Gastrocnemius medialis (tissue), 4 donors: Measurements from ENCODE around the gene METRNL. TPM values are rescaled to one million over a fixed set of nuclear protein-coding genes. Genes with fewer than 3 reads are reported as not detected.
"Not testable (repeated sequence)": the region's sequence is repeated elsewhere in the genome, so short reads cannot be mapped to it uniquely, and the experiment has no call there.

ENCODE experiments used
- ATAC-seq, 2 donors: fragments of 150-250 bp; one replicate each; pipeline ENCODE4 v1.9.1; 2016
- DNase-seq, 2 donors: peaks; one replicate each; pipeline ENCODE4 v3.0.0-alpha.2; 2019
- H3K27ac ChIP-seq, 4 donors: fragments of 200-600 bp; sonication (generic); 1 replicate in 1 of 4; 2 replicates in 3 of 4; pipeline ENCODE4 v1.5.1; 2016 to 2018; ENCODE audit warnings: mild to moderate bottlenecking in 2 of 4, moderate library complexity in 1 of 4
- H3K27me3 ChIP-seq, 3 donors: fragments of 200-600 bp; sonication (generic) in 2 of 3; 1 replicate in 1 of 3; 2 replicates in 2 of 3; pipeline versions ENCODE4 v1.5.1 to v1.6.0; 2016 to 2019; ENCODE audit warnings: mild to moderate bottlenecking in 1 of 3, moderate library complexity in 1 of 3
- H3K36me3 ChIP-seq, 2 donors: fragments of 200-600 bp; sonication (generic) in 1 of 2; one replicate each; pipeline ENCODE4 v1.5.1; 2017 to 2018
- H3K4me1 ChIP-seq, 2 donors: fragments of 200-600 bp; sonication (generic) in 1 of 2; one replicate each; pipeline ENCODE4 v1.5.1; 2016 to 2017; ENCODE audit warnings: mild to moderate bottlenecking in 2 of 2
- H3K4me3 ChIP-seq, 4 donors: fragments of 200-600 bp; sonication (generic) in 3 of 4; 1 replicate in 1 of 4; 2 replicates in 3 of 4; pipeline ENCODE4 v1.5.1; 2016 to 2019; ENCODE audit warnings: mild to moderate bottlenecking in 2 of 4
- H3K9me3 ChIP-seq, 3 donors: fragments of 200-600 bp; sonication (generic) in 2 of 3; 1 replicate in 1 of 3; 2 replicates in 2 of 3; pipeline ENCODE4 v1.5.1; 2016 to 2019
- CTCF ChIP-seq, 5 experiments: fragments of 450-650 bp in 3 of 5; fragments of 200-600 bp in 2 of 5; sonication (generic) in 2 of 5; IDR thresholded peaks in 4 of 5; conservative IDR thresholded peaks in 1 of 5; 1 replicate in 4 of 5; 2 replicates in 1 of 5; pipeline ENCODE4 v1.5.1; 2016 to 2019; ENCODE audit warnings: antibody characterized with exemption in 5 of 5, mild to moderate bottlenecking in 3 of 5, moderate library complexity in 3 of 5
- POLR2A ChIP-seq, 2 donors: fragments of 450-650 bp; IDR thresholded peaks; one replicate each; pipeline ENCODE4 v1.6.1; 2017; ENCODE audit warnings: antibody characterized with exemption in 2 of 2, mild to moderate bottlenecking in 2 of 2, moderate library complexity in 2 of 2
- in situ Hi-C, 4 donors: fragments of 200-750 bp; cut with MboI; loops; one replicate each; pipeline versions ENCODE4 v1.15.0 to v1.8.0; 2017; ENCODE audit warnings: low sequenced_read_pairs in 4 of 4
- intact Hi-C: fragments of 100-400 bp; cut with DNase I; formaldehyde crosslinking; loops from one replicate; pipeline ENCODE4 v1.15.1; 2023; ENCODE audit warnings: low total_unique reads
- total RNA-seq, 4 donors: library from RNA; depleted of rRNA; stranded (reverse); fragments of >200 nt; gene quantifications; one replicate each; pipeline versions ENCODE4 v1.1.0 to v1.2.3, GENCODE V29; 2016

METRNL gene
- total RNA-seq, 4 donors from 2014 or later, result 6.6 to 19.7 (median 11.1) TPM

DNA sequence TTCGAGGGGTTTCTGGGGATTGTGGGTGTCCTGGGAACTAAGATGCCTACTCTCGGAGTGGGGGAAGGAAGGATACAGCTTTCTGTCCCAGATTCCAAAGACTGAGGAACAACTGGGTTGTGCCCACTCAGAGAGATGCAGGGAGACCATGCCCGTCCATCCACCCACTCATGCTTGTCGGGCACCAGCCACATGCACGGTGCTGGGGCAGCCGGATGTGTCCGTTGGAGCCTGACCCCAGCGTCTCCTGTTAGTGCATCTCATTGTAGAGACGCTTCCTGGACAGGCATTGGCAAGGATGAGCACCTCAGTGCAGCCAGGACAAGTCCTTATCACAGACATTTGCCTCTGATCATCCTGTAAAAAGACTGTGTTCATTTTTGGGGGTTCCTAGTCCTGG is 58.1 kb downstream of the METRNL start:
- in situ Hi-C loops (no loop called here), intact Hi-C loops (no loop called here)
- Histone ChIP-seq H3K36me3 (no peaks in the 10 kb centered on the region), H3K4me1 (no peaks in the 10 kb centered on the region), H3K27me3 (peaks cover 6 to 17% (median 15%) of the 10 kb centered on the region in 3 donors), H3K27ac (no peak overlapping the region), H3K9me3 (no peaks in the 10 kb centered on the region), H3K4me3 (no peak overlapping the region)
- ATAC-seq, result no peak
- no peak for DNase-seq
- TF ChIP-seq CTCF (IDR thresholded peaks at IDR 0.05 in 4 of 5, conservative IDR thresholded peaks at IDR 0.05 in 1 of 5) (no peak), POLR2A (IDR thresholded peaks at IDR 0.05) (no peak)

- Histone ChIP-seq H3K4me1 (no peaks in the 10 kb centered on the region), H3K9me3 (no peaks in the 10 kb centered on the region), H3K27me3 (peaks cover 6 to 17% (median 17%) of the 10 kb centered on the region in 3 donors), H3K4me3 (no peak overlapping the region), H3K36me3 (no peaks in the 10 kb centered on the region), H3K27ac (no peak overlapping the region)
- in situ Hi-C loops, result no loop called here
- ATAC-seq (no peak), DNase-seq (no peak)
- no peak for TF ChIP-seq POLR2A (IDR thresholded peaks at IDR 0.05)
- no peak for TF ChIP-seq CTCF (IDR thresholded peaks at IDR 0.05 in 4 of 5, conservative IDR thresholded peaks at IDR 0.05 in 1 of 5)
- intact Hi-C loops, result no loop called here
Observed at GRCh38 chr17:83138820-83139219, 59.4 kb downstream of the METRNL start.

- ATAC-seq, in situ Hi-C loops, H3K27ac ChIP-seq, H3K36me3 ChIP-seq, intact Hi-C loops, H3K9me3 ChIP-seq, H3K4me1 ChIP-seq, DNase-seq, H3K4me3 ChIP-seq: not testable (repeated sequence)
- peaks cover 6 to 17% (median 17%) of the 10 kb centered on the region in 3 donors for H3K27me3 ChIP-seq
Observed at GRCh38 chr17:83139541-83140248, 60.3 kb downstream of the METRNL start.

DNA sequence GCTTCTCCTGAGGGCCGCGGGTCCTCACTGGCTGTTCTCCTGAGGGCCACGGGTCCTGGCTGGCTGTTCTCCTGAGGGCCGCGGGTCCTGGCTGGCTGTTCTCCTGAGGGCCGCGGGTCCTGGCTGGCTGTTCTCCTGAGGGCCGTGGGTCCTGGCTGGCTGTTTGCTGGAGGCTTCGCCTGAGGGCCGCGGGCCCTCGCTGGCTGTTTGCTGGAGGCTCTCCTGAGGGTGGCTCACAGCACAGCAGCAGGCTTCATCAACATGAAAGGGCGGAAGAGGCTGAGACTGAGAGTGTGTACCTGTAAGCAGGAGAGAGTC is 60.8 kb downstream of the METRNL start:
- ATAC-seq, H3K9me3 ChIP-seq, intact Hi-C loops, H3K36me3 ChIP-seq, H3K27ac ChIP-seq, H3K4me3 ChIP-seq, in situ Hi-C loops, H3K4me1 ChIP-seq, DNase-seq: not testable (repeated sequence)
- H3K27me3 ChIP-seq, result peaks cover 6 to 19% (median 17%) of the 10 kb centered on the region in 3 donors

- no peak overlapping the region for H3K27ac ChIP-seq
- intact Hi-C loops, result no loop called here
- H3K9me3 ChIP-seq, result no peaks in the 10 kb centered on the region
- ATAC-seq (no peak), DNase-seq (no peak)
- TF ChIP-seq CTCF (IDR thresholded peaks at IDR 0.05 in 4 of 5, conservative IDR thresholded peaks at IDR 0.05 in 1 of 5) (no peak), POLR2A (IDR thresholded peaks at IDR 0.05) (no peak)
- no peak overlapping the region for H3K4me3 ChIP-seq
- peaks cover 0 to 16% (median 8%) of the 10 kb centered on the region in 3 donors for H3K27me3 ChIP-seq
- peaks cover 0 to 2% of the 10 kb centered on the region in 2 donors for H3K4me1 ChIP-seq
- in situ Hi-C loops, result no loop called here
- no peaks in the 10 kb centered on the region for H3K36me3 ChIP-seq
Observed at GRCh38 chr17:83142619-83143018, 63.2 kb downstream of the METRNL start.

- in situ Hi-C loops, result no loop called here
- no peak for ATAC-seq
- Histone ChIP-seq H3K27ac (no peak overlapping the region), H3K4me1 (peaks cover 0 to 2% of the 10 kb centered on the region in 2 donors), H3K27me3 (peaks cover 0 to 11% (median 8%) of the 10 kb centered on the region in 3 donors), H3K4me3 (no peak overlapping the region), H3K36me3 (no peaks in the 10 kb centered on the region), H3K9me3 (no peaks in the 10 kb centered on the region)
- intact Hi-C loops, result no loop called here
- no peak for DNase-seq
- TF ChIP-seq POLR2A (IDR thresholded peaks at IDR 0.05) (no peak), CTCF (IDR thresholded peaks at IDR 0.05 in 4 of 5, conservative IDR thresholded peaks at IDR 0.05 in 1 of 5) (no peak)
Observed at GRCh38 chr17:83143817-83144231, 64.4 kb downstream of the METRNL start.
